ENCODE measurements around the gene POFUT2.

DNA sequence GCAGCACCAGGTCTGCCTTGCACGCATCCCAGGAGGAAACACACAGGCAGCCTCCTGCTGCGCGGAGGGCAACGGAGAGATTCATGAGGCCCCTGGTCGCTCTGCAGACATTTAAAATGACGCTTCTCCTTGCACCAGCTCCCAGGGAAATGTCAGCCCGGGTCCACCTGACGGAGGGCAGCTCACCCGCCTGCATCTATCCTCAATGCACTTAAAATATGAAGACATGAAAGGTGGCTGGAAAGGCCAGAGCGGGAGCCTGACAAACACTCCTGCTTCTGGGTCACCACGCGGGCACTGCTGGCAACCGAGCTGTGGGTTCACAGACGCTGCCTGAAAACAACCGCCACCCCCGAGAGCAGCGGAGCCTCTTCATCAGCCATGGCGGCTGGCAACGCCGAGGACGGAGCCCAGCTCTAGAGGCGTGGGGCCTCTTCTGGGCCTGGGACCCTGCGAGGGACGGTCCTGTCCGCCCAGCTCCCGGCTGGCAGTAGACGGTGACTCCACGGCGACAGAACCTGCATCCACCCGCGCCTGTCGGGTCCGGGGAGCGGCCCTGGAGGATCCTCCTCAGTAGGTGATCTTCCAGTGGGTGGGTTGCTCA is 22.7 kb downstream of the POFUT2 start:
- TF ChIP-seq, protein P1, sequence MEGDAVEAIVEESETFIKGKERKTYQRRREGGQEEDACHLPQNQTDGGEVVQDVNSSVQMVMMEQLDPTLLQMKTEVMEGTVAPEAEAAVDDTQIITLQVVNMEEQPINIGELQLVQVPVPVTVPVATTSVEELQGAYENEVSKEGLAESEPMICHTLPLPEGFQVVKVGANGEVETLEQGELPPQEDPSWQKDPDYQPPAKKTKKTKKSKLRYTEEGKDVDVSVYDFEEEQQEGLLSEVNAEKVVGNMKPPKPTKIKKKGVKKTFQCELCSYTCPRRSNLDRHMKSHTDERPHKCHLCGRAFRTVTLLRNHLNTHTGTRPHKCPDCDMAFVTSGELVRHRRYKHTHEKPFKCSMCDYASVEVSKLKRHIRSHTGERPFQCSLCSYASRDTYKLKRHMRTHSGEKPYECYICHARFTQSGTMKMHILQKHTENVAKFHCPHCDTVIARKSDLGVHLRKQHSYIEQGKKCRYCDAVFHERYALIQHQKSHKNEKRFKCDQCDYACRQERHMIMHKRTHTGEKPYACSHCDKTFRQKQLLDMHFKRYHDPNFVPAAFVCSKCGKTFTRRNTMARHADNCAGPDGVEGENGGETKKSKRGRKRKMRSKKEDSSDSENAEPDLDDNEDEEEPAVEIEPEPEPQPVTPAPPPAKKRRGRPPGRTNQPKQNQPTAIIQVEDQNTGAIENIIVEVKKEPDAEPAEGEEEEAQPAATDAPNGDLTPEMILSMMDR (IDR thresholded peaks at IDR 0.05; ENCODE audit: low read length): no peak
- TF ChIP-seq EZH2 (IDR thresholded peaks at IDR 0.05; ENCODE audit: borderline replicate concordance, low read length): no peak

All from OCI-LY1 (cell line).